Upper lobe of right lung (tissue), 1 donor: Measurements from ENCODE around the gene TENT4B. TPM values are rescaled to one million over a fixed set of nuclear protein-coding genes. Genes with fewer than 3 reads are reported as not detected.

Experiments used
- ATAC-seq: fragments of 200-7000 bp; cut with Tn5 transposase; one replicate; pipeline ENCODE4 v1.9.1; 2020; ENCODE audit warnings: mild to moderate bottlenecking, moderate library complexity
- DNase-seq: peaks from one replicate; pipeline ENCODE4 v3.0.0-alpha.2; 2020
- H3K27ac ChIP-seq: fragments of 200-600 bp; one replicate; pipeline ENCODE4 v1.8.0; 2022
- H3K27me3 ChIP-seq: fragments of 200-600 bp; one replicate; pipeline ENCODE4 v1.8.0; 2022; ENCODE audit warnings: mild to moderate bottlenecking
- H3K36me3 ChIP-seq: fragments of 200-600 bp; one replicate; pipeline ENCODE4 v1.8.0; 2022
- H3K4me1 ChIP-seq: fragments of 200-600 bp; one replicate; pipeline ENCODE4 v1.8.0; 2022
- H3K4me3 ChIP-seq: fragments of 200-600 bp; one replicate; pipeline ENCODE4 v1.8.0; 2022; ENCODE audit warnings: mild to moderate bottlenecking
- H3K9me3 ChIP-seq: fragments of 200-600 bp; one replicate; pipeline ENCODE4 v1.8.0; 2022
- intact Hi-C: fragments of 100-400 bp; cut with DNase I; formaldehyde crosslinking; loops from one replicate; pipeline ENCODE4 v1.11.0; 2022
- total RNA-seq: library from RNA; stranded (reverse); fragmentation: NEBNext Ultra II Directional; extraction: Animal tissue kit (Norgen Biotek cat#: 25700); gene quantifications from one replicate; pipeline ENCODE4 v1.2.1, GENCODE V29; 2021
- TF ChIP-seq, protein P1 (sequence below): fragments of 200-600 bp; IDR thresholded peaks from one replicate; pipeline ENCODE4 v1.8.0; 2022; ENCODE audit warnings: antibody characterized with exemption
- donor health status: DM: no; HTN: yes; CAD: no; lungs with severe emphysema.

The TENT4B gene
- total RNA-seq, 1 donor from 2014 or later = 13.3 TPM

DNA sequence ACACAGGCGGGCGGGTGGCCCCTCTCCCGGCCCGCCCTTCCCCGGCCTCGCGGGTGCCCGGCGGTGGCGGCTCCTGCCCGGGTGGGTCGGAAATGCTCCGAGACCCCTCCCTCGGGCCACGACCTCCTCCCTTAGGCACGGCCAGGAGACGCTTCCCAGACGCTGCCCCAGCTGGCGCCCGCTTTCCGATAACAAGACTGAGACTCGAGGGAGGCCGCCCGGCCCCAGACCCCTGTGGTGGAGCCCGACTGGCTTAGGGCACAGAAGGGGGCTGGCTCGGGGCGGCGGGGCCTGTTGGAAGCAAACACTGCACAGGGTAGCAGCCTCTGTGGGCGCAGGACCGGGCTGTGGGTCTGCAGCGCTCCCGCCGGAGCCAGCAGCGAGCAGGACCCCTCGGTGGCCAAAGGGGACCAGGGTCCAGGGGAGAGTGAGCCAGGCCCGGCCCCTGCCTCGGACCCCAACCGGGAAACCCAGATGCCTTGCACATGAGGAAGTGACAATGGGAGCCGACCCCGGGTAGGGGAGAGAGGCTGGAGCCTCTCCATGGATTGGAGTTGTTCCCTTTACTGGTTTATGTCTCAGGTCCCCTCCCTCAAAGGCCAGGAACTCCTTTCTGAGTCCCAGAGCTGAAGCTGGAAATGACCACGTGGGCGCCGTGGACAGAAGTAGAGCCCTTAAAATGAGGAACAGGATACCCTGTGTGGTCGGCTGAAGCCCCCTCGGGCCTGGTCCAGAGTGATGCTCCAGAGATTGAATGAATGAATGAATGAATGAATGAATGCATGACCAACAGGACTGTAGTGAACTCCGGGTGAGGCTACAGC, 93.4 kb downstream of the TENT4B start:
- intact Hi-C loops = no loop called here
- ATAC-seq (peak; percentile 18), DNase-seq (no peak)
- H3K27ac ChIP-seq = peak overlapping the region; percentile 72
- H3K4me3 ChIP-seq = peak overlapping the region; percentile 65
- no peaks in the 10 kb centered on the region for H3K27me3 ChIP-seq
- H3K9me3 ChIP-seq = no peaks in the 10 kb centered on the region
- TF ChIP-seq, protein P1, sequence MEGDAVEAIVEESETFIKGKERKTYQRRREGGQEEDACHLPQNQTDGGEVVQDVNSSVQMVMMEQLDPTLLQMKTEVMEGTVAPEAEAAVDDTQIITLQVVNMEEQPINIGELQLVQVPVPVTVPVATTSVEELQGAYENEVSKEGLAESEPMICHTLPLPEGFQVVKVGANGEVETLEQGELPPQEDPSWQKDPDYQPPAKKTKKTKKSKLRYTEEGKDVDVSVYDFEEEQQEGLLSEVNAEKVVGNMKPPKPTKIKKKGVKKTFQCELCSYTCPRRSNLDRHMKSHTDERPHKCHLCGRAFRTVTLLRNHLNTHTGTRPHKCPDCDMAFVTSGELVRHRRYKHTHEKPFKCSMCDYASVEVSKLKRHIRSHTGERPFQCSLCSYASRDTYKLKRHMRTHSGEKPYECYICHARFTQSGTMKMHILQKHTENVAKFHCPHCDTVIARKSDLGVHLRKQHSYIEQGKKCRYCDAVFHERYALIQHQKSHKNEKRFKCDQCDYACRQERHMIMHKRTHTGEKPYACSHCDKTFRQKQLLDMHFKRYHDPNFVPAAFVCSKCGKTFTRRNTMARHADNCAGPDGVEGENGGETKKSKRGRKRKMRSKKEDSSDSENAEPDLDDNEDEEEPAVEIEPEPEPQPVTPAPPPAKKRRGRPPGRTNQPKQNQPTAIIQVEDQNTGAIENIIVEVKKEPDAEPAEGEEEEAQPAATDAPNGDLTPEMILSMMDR = no peak
- H3K36me3 ChIP-seq = no peaks in the 10 kb centered on the region
- H3K4me1 ChIP-seq = peaks cover 27% of the 10 kb centered on the region

DNA sequence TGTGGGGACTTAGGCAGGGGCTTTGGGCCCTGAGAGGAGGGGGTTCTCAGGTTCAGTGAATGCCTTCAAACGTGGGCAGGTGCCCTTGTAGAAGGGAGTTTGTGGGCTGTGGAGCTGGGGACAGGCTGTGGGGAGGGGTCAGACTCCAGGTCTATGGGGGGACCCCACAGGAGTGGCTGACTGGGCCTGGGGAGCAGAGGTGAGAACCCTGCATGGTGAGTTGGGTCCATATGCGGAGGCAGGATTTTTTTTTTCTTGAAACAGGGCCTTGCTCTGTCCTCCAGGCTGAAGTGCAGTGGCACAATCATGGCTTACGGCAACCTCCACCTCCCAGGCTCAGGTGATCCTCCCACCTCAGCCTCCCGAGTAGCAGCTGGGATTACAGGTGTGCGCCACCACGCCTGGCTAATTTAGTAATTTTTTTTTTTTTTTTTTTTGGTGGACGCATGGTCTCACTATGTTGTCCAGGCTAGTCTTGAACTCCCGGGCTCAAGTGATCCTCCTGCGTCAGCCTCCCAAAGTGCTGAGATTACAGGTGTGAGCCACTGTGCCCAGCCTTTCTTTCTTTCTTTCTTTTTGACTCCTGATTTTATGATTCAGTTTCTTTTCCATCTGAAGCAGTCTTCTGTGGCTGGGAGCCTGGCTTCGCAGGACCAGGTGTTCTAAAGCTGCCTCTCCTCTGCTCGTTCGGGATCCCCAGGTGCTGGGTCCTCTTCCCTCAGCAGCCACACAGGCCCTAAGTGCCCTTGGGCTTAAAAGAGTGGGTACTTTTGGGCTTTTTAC, 94.2 kb downstream of the TENT4B start:
- H3K36me3 ChIP-seq = no peaks in the 10 kb centered on the region
- DNase-seq (no peak), ATAC-seq (no peak)
- H3K4me3 ChIP-seq = peak overlapping the region; percentile 65
- TF ChIP-seq, protein P1 = no peak
- H3K9me3 ChIP-seq = no peaks in the 10 kb centered on the region
- H3K27me3 ChIP-seq = no peaks in the 10 kb centered on the region
- no peak overlapping the region for H3K27ac ChIP-seq
- intact Hi-C loops = no loop called here
- H3K4me1 ChIP-seq = peaks cover 35% of the 10 kb centered on the region

DNA sequence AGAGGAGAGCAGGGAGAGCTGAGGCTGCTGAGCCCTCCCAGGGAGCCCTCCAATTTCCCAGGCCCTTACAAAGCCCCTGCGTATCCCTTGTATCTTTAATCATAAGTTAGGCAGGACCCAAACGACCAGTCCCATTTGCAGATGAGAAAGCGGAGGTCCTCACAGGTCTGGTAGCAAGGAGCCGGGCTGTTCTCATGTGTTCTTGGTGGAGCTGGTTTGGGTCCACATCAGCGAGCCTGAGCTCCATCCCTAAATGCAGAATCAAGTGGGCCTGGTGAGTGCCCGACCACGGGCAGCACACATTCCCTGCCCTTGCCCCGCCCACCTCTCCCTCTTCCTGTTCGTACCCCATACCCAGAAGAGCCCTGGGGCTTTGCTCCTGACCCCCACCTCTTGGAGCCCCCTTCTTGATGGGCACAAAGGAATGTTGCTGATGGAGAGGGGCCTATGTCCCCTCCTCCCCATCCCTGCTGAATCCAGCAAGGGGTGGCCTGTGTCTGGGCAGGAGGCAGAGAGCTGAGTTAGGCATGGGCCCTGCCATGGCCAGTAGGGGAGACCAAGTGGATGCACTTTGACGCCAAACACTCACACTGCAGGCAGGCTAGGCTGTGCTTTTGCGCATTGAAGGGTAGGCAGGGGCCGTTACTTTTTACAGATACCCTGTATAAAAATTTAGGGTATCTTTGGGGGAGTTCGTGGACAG, 95.0 kb downstream of the TENT4B start:
- TF ChIP-seq, protein P1 = no peak
- Histone ChIP-seq H3K4me3 (no peak overlapping the region), H3K4me1 (peaks cover 38% of the 10 kb centered on the region), H3K27ac (no peak overlapping the region), H3K9me3 (no peaks in the 10 kb centered on the region), H3K27me3 (no peaks in the 10 kb centered on the region), H3K36me3 (no peaks in the 10 kb centered on the region)
- no peak for DNase-seq
- intact Hi-C loops = no loop called here
- no peak for ATAC-seq

DNA sequence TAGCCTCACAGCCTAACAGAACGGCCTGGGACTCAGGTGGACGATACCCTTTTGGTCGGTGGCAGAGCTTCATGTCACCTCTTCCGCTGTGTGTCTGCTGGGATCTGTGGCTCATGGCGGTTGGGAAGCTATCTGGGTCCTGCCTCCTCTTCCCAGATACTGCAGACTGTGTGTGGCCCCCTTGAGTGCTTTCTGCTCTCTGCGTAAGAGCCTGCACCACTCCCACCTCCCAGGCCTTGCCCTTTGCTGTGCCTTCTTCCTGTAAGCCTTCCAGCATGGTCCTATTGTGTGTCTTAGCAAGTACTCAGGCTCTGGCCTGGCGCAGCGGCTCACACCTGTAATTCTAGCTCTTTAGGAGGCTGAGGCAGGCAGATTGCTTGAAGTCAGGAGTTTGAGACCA, 95.7 kb downstream of the TENT4B start:
- Histone ChIP-seq H3K36me3 (no peaks in the 10 kb centered on the region), H3K27ac (no peak overlapping the region), H3K4me3 (no peak overlapping the region), H3K4me1 (peaks cover 38% of the 10 kb centered on the region), H3K27me3 (no peaks in the 10 kb centered on the region), H3K9me3 (no peaks in the 10 kb centered on the region)
- ATAC-seq (peak; percentile 2), DNase-seq (no peak)
- TF ChIP-seq, protein P1 = no peak
- intact Hi-C loops = no loop called here

DNA sequence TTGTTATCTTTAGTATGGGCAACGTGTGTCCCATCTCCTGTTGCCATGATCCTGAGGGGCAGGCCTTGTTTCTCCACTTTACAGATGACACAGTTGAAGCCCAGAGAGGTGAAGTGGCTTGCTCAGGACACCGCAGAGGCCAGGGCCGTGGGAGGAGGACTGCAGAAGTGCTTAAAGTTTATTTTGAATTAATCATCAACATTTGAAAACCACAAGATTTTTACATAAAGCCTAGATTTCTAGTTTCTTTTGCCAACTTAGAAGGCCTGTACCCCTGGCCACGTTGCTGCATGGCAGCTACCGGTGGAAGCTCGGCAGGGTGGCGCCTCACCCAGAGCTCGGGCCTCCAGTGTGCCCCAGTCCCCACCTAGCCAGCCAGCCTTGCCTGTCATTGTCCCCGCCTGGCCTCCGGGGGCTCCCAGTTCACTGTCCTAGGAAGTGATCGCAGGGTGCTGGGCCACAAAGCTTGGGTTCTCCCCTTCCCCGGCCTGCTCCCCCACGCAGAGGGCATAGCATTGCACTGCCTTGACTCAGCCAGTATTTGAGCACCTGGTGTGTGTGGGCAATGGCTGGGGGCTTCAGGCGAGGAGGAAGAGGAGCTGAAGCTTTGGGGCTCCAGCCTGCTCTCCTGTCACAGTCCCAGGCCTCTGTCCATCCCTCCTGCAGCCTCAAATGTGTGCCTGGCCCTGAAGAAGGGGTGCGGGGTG, 98.4 kb downstream of the TENT4B start:
- H3K36me3 ChIP-seq = no peaks in the 10 kb centered on the region
- H3K27me3 ChIP-seq = no peaks in the 10 kb centered on the region
- peak overlapping the region; percentile 38 for H3K27ac ChIP-seq
- TF ChIP-seq, protein P1 = no peak
- H3K4me1 ChIP-seq = peaks cover 24% of the 10 kb centered on the region
- H3K9me3 ChIP-seq = no peaks in the 10 kb centered on the region
- intact Hi-C loops = no loop called here
- DNase-seq = no peak
- H3K4me3 ChIP-seq = no peak overlapping the region
- ATAC-seq = peak; percentile 78
